Erythroblast (primary cell): ENCODE data around the gene MYOCOS.

Experiments
- DNase-seq, 2 experiments: peaks; one replicate each; lab custom pipeline; 2025; lab: John Stamatoyannopoulos, UW
- GATA1 ChIP-seq: IDR thresholded peaks from 2 replicates; pipeline ENCODE4 v1.6.1; 2011; ENCODE audit warnings: low read depth, mild to moderate bottlenecking, control low read depth, low read length, moderate library complexity
- POLR2A ChIP-seq: IDR thresholded peaks from 2 replicates; pipeline ENCODE4 v1.6.1; 2011; ENCODE audit warnings: mild to moderate bottlenecking, low read length

Gene MYOCOS

GRCh38 chr1:171663036-171663853, 41.2 kb downstream of the MYOCOS start:
- no peak for DNase-seq
- no peak for TF ChIP-seq POLR2A
- TF ChIP-seq GATA1 = no peak

GRCh38 chr1:171663854-171664575, 42.0 kb downstream of the MYOCOS start:
- TF ChIP-seq POLR2A = no peak
- TF ChIP-seq GATA1 = no peak
- DNase-seq = no peak

GRCh38 chr1:171664976-171665375, 42.9 kb downstream of the MYOCOS start:
- TF ChIP-seq GATA1 (no peak), POLR2A (no peak)
- no peak for DNase-seq

- DNase-seq = no peak
Observed at GRCh38 chr1:171666114-171666769, 44.2 kb downstream of the MYOCOS start.

GRCh38 chr1:171668372-171668771, 46.3 kb downstream of the MYOCOS start:
- TF ChIP-seq POLR2A (no peak), GATA1 (no peak)
- DNase-seq = no peak

More at GRCh38 chr1:171666114-171666769, 44.2 kb downstream of the MYOCOS start:
- TF ChIP-seq GATA1 (no peak), POLR2A (no peak)

GRCh38 chr1:171670739-171671138, 48.7 kb downstream of the MYOCOS start:
- no peak for TF ChIP-seq POLR2A
- no peak for TF ChIP-seq GATA1
- no peak for DNase-seq

- DNase-seq = no peak
Observed at GRCh38 chr1:171674431-171675405, 52.7 kb downstream of the MYOCOS start.

More at GRCh38 chr1:171674431-171675405, 52.7 kb downstream of the MYOCOS start:
- TF ChIP-seq GATA1 (no peak), POLR2A (no peak)
